DND-41 (cell line): ENCODE measurements around the gene HSPA12B.

Experiments
- ATAC-seq: fragments of 200-7000 bp; cut with Tn5 transposase; 3 replicates; pipeline ENCODE4 v1.9.1; 2021; ENCODE audit warnings: low read depth; ENCODE audit not compliant: insufficient read depth
- DNase-seq: peaks from one replicate; pipeline ENCODE4 v3.0.0-alpha.2; 2020
- H2AFZ ChIP-seq: 2 replicates; pipeline ENCODE4 v1.6.0; 2012; ENCODE audit warnings: low read depth, low read length
- H3K27ac ChIP-seq: 2 replicates; pipeline ENCODE4 v1.5.1; 2012; ENCODE audit warnings: low read length, inconsistent platforms
- H3K27me3 ChIP-seq: fragments of 200-600 bp; sonication (generic); 2 replicates; pipeline ENCODE4 v1.6.0; 2012; ENCODE audit warnings: low read length, mild to moderate bottlenecking, inconsistent platforms; ENCODE audit not compliant: insufficient read depth, poor library complexity
- H3K36me3 ChIP-seq: 2 replicates; pipeline ENCODE4 v1.5.1; 2012; ENCODE audit warnings: low read length, inconsistent platforms; ENCODE audit not compliant: insufficient read depth
- H3K4me1 ChIP-seq: 2 replicates; pipeline ENCODE4 v1.5.1; 2012; ENCODE audit warnings: mild to moderate bottlenecking, low read length; ENCODE audit not compliant: insufficient read depth
- H3K4me2 ChIP-seq: 2 replicates; pipeline ENCODE4 v1.6.0; 2012; ENCODE audit warnings: mild to moderate bottlenecking, moderate library complexity, low read length, inconsistent platforms; ENCODE audit not compliant: insufficient read depth
- H3K4me3 ChIP-seq, 2 experiments: fragments of 200-600 bp in 1 of 2; shearing (Covaris generic) in 1 of 2; 2 replicates each; pipeline ENCODE4 v1.5.1; 2012 to 2016; ENCODE audit warnings: inconsistent platforms in 2 of 2, low read length in 2 of 2, mild to moderate bottlenecking in 2 of 2, low read depth in 1 of 2, moderate library complexity in 1 of 2
- H3K79me2 ChIP-seq: 2 replicates; pipeline ENCODE4 v1.6.0; 2012; ENCODE audit warnings: low read length, inconsistent platforms; ENCODE audit not compliant: insufficient read depth
- H3K9ac ChIP-seq: 2 replicates; pipeline ENCODE4 v1.6.0; 2012; ENCODE audit warnings: low read depth, mild to moderate bottlenecking, inconsistent platforms, low read length, moderate library complexity
- H3K9me3 ChIP-seq: 2 replicates; pipeline ENCODE4 v1.5.1; 2012; ENCODE audit warnings: low read length, moderate library complexity, mild to moderate bottlenecking, inconsistent platforms; ENCODE audit not compliant: insufficient read depth, severe bottlenecking
- H4K20me1 ChIP-seq: 2 replicates; pipeline ENCODE4 v1.6.0; 2012; ENCODE audit warnings: low read length; ENCODE audit not compliant: insufficient read depth
- EZH2 ChIP-seq: IDR thresholded peaks from 3 replicates; pipeline ENCODE4 v1.6.1; 2012; ENCODE audit warnings: borderline replicate concordance, low read depth, mild to moderate bottlenecking, moderate library complexity, low read length, inconsistent platforms; ENCODE audit not compliant: severe bottlenecking
- TF ChIP-seq, protein P1 (sequence below): IDR thresholded peaks from 2 replicates; pipeline ENCODE4 v1.5.1; 2012; ENCODE audit warnings: borderline replicate concordance, low read length, moderate library complexity, mild to moderate bottlenecking; ENCODE audit not compliant: poor library complexity, severe bottlenecking; ENCODE audit errors: extremely low read depth

Gene HSPA12B

DNA sequence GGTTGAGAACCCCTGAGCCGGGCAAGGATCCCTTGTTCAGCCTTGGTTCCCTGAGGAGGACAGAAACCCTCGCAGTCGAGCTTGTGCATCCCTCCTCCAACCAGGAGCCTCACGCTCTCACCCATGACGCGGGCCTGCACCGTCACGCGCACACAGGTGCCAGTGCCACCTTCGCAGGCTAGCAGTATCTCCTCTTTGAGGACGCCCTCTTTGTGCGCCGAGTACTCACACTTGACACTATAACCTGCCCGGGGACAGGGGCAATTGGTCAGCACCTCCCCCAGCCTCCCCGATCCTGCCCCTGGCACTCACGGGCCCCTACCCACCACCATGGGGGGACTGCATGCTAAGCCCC, 21.8 kb downstream of the HSPA12B start:
- 0 out of 2 replicates have a peak, but pooled peaks cover 9% of the 10 kb centered on the region for H4K20me1 ChIP-seq
- H3K9me3 ChIP-seq: no peaks in the 10 kb centered on the region
- no peak overlapping the region for H3K9ac ChIP-seq
- no peak overlapping the region for H3K4me3 ChIP-seq
- H3K4me1 ChIP-seq: no peaks in the 10 kb centered on the region
- peaks cover 48% of the 10 kb centered on the region for H3K36me3 ChIP-seq
- no peak for ATAC-seq
- H3K27me3 ChIP-seq: no peaks in the 10 kb centered on the region
- H3K27ac ChIP-seq: no peak overlapping the region
- H3K79me2 ChIP-seq: no peaks in the 10 kb centered on the region
- TF ChIP-seq, protein P1, sequence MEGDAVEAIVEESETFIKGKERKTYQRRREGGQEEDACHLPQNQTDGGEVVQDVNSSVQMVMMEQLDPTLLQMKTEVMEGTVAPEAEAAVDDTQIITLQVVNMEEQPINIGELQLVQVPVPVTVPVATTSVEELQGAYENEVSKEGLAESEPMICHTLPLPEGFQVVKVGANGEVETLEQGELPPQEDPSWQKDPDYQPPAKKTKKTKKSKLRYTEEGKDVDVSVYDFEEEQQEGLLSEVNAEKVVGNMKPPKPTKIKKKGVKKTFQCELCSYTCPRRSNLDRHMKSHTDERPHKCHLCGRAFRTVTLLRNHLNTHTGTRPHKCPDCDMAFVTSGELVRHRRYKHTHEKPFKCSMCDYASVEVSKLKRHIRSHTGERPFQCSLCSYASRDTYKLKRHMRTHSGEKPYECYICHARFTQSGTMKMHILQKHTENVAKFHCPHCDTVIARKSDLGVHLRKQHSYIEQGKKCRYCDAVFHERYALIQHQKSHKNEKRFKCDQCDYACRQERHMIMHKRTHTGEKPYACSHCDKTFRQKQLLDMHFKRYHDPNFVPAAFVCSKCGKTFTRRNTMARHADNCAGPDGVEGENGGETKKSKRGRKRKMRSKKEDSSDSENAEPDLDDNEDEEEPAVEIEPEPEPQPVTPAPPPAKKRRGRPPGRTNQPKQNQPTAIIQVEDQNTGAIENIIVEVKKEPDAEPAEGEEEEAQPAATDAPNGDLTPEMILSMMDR: no peak
- TF ChIP-seq EZH2: no peak
- no peak for DNase-seq
- no peak overlapping the region for H3K4me2 ChIP-seq
- H2AFZ ChIP-seq: no peak overlapping the region

DNA sequence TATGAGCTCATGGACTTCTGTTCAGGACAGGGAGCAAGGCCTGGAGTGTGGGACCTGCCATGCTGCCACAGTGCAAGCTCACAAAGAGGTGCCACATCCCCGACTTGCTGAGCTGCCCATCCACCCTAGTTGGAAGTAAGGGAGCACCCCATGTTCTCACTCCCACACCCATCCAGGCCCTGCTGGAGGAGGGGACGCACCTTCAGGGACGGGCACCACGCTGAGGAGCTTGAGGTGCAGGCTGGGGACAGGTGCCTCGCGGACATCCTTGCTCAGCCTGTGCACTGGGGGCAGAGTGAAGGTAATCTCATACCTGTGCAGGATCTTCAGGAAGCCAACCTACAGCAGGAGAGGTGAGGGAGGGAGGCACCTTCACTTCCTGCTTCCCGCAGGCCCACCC, 22.8 kb downstream of the HSPA12B start:
- H3K4me2 ChIP-seq: no peak overlapping the region
- no peak overlapping the region for H3K27ac ChIP-seq
- DNase-seq (no peak), ATAC-seq (no peak)
- no peaks in the 10 kb centered on the region for H3K4me1 ChIP-seq
- no peaks in the 10 kb centered on the region for H3K27me3 ChIP-seq
- peaks cover 56% of the 10 kb centered on the region for H3K36me3 ChIP-seq
- H3K9ac ChIP-seq: no peak overlapping the region
- H2AFZ ChIP-seq: no peak overlapping the region
- H3K4me3 ChIP-seq: no peak overlapping the region
- H4K20me1 ChIP-seq: peaks cover 19% of the 10 kb centered on the region; the same call in 1 of the 2 replicates
- H3K9me3 ChIP-seq: no peaks in the 10 kb centered on the region
- no peak for TF ChIP-seq EZH2
- TF ChIP-seq, protein P1: no peak
- H3K79me2 ChIP-seq: peaks cover 8% of the 10 kb centered on the region; the same call in 1 of the 2 replicates

DNA sequence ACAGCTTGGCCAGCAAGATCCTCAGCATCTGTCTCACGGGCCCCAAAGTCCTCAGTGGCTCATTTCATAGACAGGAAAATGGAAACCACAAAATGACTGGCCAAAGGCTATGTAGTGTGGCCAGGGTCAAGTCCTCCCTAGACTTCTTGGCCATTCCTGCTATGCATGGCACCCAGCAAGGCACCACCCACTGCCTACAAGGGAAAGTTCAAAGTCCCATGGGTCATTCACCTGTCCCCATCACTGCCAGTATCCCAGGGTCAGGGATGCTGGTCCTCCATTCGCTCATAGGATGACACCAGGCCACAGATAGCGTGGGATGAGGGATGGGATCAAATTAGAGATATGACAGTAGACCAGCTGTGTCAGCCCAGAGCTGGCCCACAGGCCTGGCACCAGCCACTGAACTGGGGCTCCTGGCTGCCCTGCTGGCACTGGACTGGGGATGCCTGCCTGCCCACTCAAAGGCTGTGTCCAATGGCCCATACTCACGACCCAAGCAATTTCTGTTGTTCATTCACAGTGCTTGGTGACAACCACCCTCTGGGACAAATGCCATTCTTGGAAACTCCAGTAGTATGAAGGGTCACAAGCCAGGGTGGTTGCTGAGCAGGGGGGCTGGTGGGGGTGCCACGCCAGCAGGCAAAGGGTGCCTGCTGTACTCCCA, 23.5 kb downstream of the HSPA12B start:
- DNase-seq (no peak), ATAC-seq (no peak)
- Histone ChIP-seq H3K4me1 (no peaks in the 10 kb centered on the region), H3K79me2 (peaks cover 14% of the 10 kb centered on the region; the same call in 1 of the 2 replicates), H4K20me1 (peaks cover 21% of the 10 kb centered on the region; the same call in 1 of the 2 replicates), H3K4me3 (no peak overlapping the region), H3K27me3 (no peaks in the 10 kb centered on the region), H2AFZ (no peak overlapping the region), H3K4me2 (no peak overlapping the region), H3K9ac (no peak overlapping the region), H3K9me3 (no peaks in the 10 kb centered on the region), H3K36me3 (peaks cover 50% of the 10 kb centered on the region), H3K27ac (no peak overlapping the region)
- TF ChIP-seq, protein P1: no peak
- no peak for TF ChIP-seq EZH2
